ENCODE data around the gene SF1. TPM values are rescaled to one million over a fixed set of nuclear protein-coding genes. Genes with fewer than 3 reads are reported as not detected.

Gene SF1
- total RNA-seq, 4 donors from 2014 or later = 270 to 559 (median 373) TPM

DNA sequence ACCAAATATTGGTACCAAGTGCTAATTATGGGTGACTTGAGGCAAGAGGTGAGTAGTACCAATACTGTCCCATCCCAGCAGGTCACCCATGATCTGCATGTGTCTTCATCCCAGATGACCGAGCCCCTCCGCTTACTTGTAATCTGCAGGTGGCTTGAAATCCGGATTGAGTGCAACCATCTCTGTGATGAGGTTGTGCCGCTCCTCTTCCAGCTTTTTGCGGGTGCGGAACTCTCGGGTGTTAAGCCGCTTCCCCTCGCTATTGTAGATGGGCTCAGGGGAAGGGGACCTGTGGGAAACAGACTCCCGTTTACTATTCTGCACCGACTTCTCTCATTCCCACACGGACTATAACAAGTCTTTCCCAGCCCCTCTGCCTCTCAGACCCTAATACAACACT, 8.2 kb downstream of the SF1 start:
- H3K4me1 ChIP-seq = peaks cover 39% of the 10 kb centered on the region
- no peak for DNase-seq (ENCODE audit: low spot score in 2 of 2)
- no peaks in the 10 kb centered on the region for H3K27me3 ChIP-seq
- 95% methylated on average over 12 of the region's 12 CpGs for WGBS
- H3K27ac ChIP-seq = no peak overlapping the region
- H3K4me3 ChIP-seq = no peak overlapping the region
- H3K36me3 ChIP-seq = peaks cover 100% of the 10 kb centered on the region
- H3K9me3 ChIP-seq = no peaks in the 10 kb centered on the region
- no peak for TF ChIP-seq POLR2A (IDR thresholded peaks at IDR 0.05)
- TF ChIP-seq EP300 (IDR thresholded peaks at IDR 0.05) = no peak
- TF ChIP-seq POLR2AphosphoS5 (IDR thresholded peaks at IDR 0.05) = no peak
- TF ChIP-seq, protein P1, sequence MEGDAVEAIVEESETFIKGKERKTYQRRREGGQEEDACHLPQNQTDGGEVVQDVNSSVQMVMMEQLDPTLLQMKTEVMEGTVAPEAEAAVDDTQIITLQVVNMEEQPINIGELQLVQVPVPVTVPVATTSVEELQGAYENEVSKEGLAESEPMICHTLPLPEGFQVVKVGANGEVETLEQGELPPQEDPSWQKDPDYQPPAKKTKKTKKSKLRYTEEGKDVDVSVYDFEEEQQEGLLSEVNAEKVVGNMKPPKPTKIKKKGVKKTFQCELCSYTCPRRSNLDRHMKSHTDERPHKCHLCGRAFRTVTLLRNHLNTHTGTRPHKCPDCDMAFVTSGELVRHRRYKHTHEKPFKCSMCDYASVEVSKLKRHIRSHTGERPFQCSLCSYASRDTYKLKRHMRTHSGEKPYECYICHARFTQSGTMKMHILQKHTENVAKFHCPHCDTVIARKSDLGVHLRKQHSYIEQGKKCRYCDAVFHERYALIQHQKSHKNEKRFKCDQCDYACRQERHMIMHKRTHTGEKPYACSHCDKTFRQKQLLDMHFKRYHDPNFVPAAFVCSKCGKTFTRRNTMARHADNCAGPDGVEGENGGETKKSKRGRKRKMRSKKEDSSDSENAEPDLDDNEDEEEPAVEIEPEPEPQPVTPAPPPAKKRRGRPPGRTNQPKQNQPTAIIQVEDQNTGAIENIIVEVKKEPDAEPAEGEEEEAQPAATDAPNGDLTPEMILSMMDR (IDR thresholded peaks at IDR 0.05) = no peak

DNA sequence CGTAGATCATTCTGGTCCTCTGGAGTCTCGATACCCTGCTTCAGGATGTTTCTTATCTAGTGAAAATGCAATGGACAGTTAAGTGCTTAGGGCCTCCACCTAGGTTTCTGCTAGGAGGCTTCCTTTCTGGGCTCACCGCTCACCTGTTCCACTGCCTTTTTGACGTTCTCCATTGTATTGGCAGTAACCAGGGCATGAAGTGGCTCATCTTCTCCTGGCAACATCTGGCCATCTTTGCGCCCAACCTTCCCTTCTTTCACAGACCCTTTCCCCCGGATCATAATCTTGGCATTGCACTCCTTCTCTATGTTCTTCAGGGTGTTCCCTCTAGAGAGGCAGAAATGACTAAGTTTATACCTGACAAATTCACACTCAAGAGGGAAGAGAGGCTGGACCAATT, 9.1 kb downstream of the SF1 start:
- no peak overlapping the region for H3K4me3 ChIP-seq
- WGBS = 90% methylated on average over 6 of the region's 6 CpGs
- no peak for TF ChIP-seq POLR2A (IDR thresholded peaks at IDR 0.05)
- no peak for TF ChIP-seq POLR2AphosphoS5 (IDR thresholded peaks at IDR 0.05)
- TF ChIP-seq, protein P1 (IDR thresholded peaks at IDR 0.05) = no peak
- H3K9me3 ChIP-seq = no peaks in the 10 kb centered on the region
- peaks cover 100% of the 10 kb centered on the region for H3K36me3 ChIP-seq
- H3K4me1 ChIP-seq = peaks cover 42% of the 10 kb centered on the region
- no peaks in the 10 kb centered on the region for H3K27me3 ChIP-seq
- no peak overlapping the region for H3K27ac ChIP-seq
- no peak for DNase-seq (ENCODE audit: low spot score in 2 of 2)

DNA sequence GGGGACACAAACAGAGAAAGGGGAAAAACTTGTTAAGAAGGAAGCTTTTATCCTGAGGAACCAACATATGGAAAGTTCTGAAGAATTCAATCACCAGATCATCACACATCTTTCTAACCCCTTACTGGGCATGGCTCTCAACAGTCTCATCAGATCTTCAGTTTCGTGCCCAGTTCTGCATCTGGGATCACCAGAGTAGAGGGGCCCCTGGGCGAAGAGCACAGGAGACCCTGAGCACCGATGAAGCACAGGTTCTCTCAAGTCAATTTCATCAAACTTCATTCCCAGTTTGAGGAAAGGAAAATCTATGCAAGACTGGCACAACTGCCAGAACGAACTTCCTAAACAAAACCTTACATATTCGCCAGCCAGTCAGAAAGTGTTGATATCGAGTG, 10.0 kb downstream of the SF1 start:
- H3K36me3 ChIP-seq = peaks cover 100% of the 10 kb centered on the region

GRCh38 chr11:64767344-64768299, 10.7 kb downstream of the SF1 start:
- DNase-seq (ENCODE audit: low spot score in 2 of 2) = peak; percentile 89 to 92

More for the DNA sequence above, 10.0 kb downstream of the SF1 start:
- 89% methylated on average over 6 of the region's 6 CpGs for WGBS
- TF ChIP-seq, protein P1 (IDR thresholded peaks at IDR 0.05) = no peak
- no peak for TF ChIP-seq POLR2AphosphoS5 (IDR thresholded peaks at IDR 0.05)
- TF ChIP-seq POLR2A (IDR thresholded peaks at IDR 0.05) = no peak
- TF ChIP-seq EP300 (IDR thresholded peaks at IDR 0.05) = no peak
- Histone ChIP-seq H3K4me1 (peaks cover 42% of the 10 kb centered on the region), H3K4me3 (no peak overlapping the region), H3K9me3 (no peaks in the 10 kb centered on the region), H3K27me3 (no peaks in the 10 kb centered on the region), H3K27ac (no peak overlapping the region)
- no peak for DNase-seq (ENCODE audit: low spot score in 2 of 2)

DNA sequence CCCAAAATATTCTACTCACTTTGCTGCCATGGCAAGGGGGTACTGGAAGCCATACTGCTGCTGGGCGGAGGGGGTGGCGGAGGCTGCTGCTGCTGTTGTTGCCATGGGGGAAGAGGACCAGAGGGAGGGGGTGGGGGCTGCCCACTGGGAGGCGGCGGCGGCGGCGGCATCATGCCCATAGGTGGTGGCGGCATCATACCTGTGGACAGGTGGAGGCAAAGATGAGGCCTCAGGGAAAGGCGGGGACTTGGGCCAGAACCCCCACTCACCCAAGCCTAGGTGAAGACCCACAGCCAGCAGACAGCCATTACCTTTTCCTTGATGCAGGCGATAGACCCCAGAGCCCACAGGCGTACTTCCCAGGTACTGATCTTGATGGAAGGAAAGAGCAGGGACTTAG, 11.5 kb downstream of the SF1 start:
- TF ChIP-seq EP300 (IDR thresholded peaks at IDR 0.05) (no peak), POLR2AphosphoS5 (IDR thresholded peaks at IDR 0.05) (no peak), POLR2A (IDR thresholded peaks at IDR 0.05) (no peak)
- TF ChIP-seq, protein P1 (IDR thresholded peaks at IDR 0.05) = no peak
- no peak overlapping the region for H3K27ac ChIP-seq
- H3K27me3 ChIP-seq = no peaks in the 10 kb centered on the region
- H3K36me3 ChIP-seq = peaks cover 94% of the 10 kb centered on the region
- DNase-seq (ENCODE audit: low spot score in 2 of 2) = no peak
- no peak overlapping the region for H3K4me3 ChIP-seq
- H3K4me1 ChIP-seq = peaks cover 46% of the 10 kb centered on the region
- H3K9me3 ChIP-seq = no peaks in the 10 kb centered on the region
- WGBS = 85% methylated on average over 6 of the region's 11 CpGs

More at GRCh38 chr11:64767344-64768299, 10.7 kb downstream of the SF1 start:
- no peak overlapping the region for H3K4me3 ChIP-seq
- H3K36me3 ChIP-seq = peaks cover 100% of the 10 kb centered on the region
- TF ChIP-seq, protein P1 (IDR thresholded peaks at IDR 0.05) = peak; percentile 49 to 79
- no peak for TF ChIP-seq EP300 (IDR thresholded peaks at IDR 0.05)
- H3K27me3 ChIP-seq = no peaks in the 10 kb centered on the region
- H3K27ac ChIP-seq = peak overlapping the region; percentile 32
- H3K4me1 ChIP-seq = peaks cover 42% of the 10 kb centered on the region
- no peaks in the 10 kb centered on the region for H3K9me3 ChIP-seq
- WGBS = 53% methylated on average over 19 of the region's 19 CpGs
